ENCODE results near the gene KANSL1L.

KANSL1L gene

DNA sequence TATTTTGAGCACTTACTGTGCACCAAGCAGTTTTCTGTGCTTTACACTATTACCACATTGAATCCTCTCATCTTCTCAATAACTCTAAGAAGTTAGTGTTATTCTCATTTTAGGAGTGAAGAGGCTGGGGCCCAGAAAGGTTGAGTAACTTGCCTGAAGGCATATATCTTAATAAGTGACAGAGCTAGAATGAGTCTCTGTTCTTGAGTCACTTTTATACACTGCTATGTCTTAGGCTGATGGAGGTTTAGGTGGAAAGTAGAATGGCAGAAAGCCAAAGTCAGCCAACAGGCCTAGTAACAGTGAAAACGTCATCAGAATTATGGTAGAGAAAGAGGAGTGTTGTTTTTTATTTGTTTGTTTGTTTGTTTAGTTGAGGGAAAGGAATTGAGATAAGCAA lies 196.6 kb downstream of the KANSL1L start:
- H3K27ac ChIP-seq (ENCODE audit: low read depth, low read length, poor library complexity, severe bottlenecking): no peak overlapping the region
- H3K9ac ChIP-seq (ENCODE audit: low read length): no peak overlapping the region
- no peaks in the 10 kb centered on the region for H3K4me1 ChIP-seq (ENCODE audit: insufficient read depth, low read length, severe bottlenecking)
- H3K9me2 ChIP-seq (ENCODE audit: low read depth, low read length): no peaks in the 10 kb centered on the region
- no peaks in the 10 kb centered on the region for H3K79me2 ChIP-seq (ENCODE audit: insufficient read depth, low read length)
- no peak overlapping the region for H2AFZ ChIP-seq (ENCODE audit: low read length)
- no peak for TF ChIP-seq EZH2 (IDR thresholded peaks at IDR 0.05; ENCODE audit: borderline replicate concordance, low read length)
- no peak overlapping the region for H3K4me3 ChIP-seq (ENCODE audit: low read depth, low read length, poor library complexity, severe bottlenecking)
- no peaks in the 10 kb centered on the region for H3K9me3 ChIP-seq (ENCODE audit: low read length)
- H3K4me2 ChIP-seq (ENCODE audit: low read length): no peak overlapping the region
- no peaks in the 10 kb centered on the region for H4K20me1 ChIP-seq (ENCODE audit: insufficient read depth, low read length)
- no peaks in the 10 kb centered on the region for H3K36me3 ChIP-seq (ENCODE audit: insufficient read depth, low read length)
- no peaks in the 10 kb centered on the region for H3F3A ChIP-seq (ENCODE audit: insufficient read depth, low read length)
- H3K27me3 ChIP-seq (ENCODE audit: insufficient read depth, low read length): no peaks in the 10 kb centered on the region

DNA sequence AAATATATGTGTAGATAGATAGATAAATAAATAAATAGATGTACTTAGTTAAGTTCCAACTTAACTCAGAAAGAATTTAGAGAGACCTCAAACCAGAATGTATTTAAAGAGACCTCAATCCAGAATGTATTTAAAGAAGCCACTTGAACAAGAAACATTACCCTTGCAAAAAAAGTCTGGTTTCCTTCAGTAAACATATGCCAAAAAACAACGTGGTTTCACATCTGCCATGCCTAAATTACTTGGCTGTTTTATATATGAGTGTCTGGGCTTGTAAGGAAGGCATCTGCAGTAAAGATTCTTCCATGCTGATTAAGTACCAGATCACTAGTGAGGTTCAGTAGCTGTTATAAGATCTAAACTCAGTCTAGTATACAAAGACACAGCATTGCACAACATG lies 197.9 kb downstream of the KANSL1L start:
- H3K4me3 ChIP-seq (ENCODE audit: low read depth, low read length, poor library complexity, severe bottlenecking): no peak overlapping the region
- no peaks in the 10 kb centered on the region for H3K9me2 ChIP-seq (ENCODE audit: low read depth, low read length)
- TF ChIP-seq EZH2 (IDR thresholded peaks at IDR 0.05; ENCODE audit: borderline replicate concordance, low read length): no peak
- TF ChIP-seq, protein P1, sequence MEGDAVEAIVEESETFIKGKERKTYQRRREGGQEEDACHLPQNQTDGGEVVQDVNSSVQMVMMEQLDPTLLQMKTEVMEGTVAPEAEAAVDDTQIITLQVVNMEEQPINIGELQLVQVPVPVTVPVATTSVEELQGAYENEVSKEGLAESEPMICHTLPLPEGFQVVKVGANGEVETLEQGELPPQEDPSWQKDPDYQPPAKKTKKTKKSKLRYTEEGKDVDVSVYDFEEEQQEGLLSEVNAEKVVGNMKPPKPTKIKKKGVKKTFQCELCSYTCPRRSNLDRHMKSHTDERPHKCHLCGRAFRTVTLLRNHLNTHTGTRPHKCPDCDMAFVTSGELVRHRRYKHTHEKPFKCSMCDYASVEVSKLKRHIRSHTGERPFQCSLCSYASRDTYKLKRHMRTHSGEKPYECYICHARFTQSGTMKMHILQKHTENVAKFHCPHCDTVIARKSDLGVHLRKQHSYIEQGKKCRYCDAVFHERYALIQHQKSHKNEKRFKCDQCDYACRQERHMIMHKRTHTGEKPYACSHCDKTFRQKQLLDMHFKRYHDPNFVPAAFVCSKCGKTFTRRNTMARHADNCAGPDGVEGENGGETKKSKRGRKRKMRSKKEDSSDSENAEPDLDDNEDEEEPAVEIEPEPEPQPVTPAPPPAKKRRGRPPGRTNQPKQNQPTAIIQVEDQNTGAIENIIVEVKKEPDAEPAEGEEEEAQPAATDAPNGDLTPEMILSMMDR (IDR thresholded peaks at IDR 0.05; ENCODE audit: low read length): no peak
- no peaks in the 10 kb centered on the region for H3K9me3 ChIP-seq (ENCODE audit: low read length)
- H3K4me2 ChIP-seq (ENCODE audit: low read length): no peak overlapping the region
- no peak overlapping the region for H3K27ac ChIP-seq (ENCODE audit: low read depth, low read length, poor library complexity, severe bottlenecking)
- no peaks in the 10 kb centered on the region for H3K4me1 ChIP-seq (ENCODE audit: insufficient read depth, low read length, severe bottlenecking)
- no peaks in the 10 kb centered on the region for H3F3A ChIP-seq (ENCODE audit: insufficient read depth, low read length)
- no peak overlapping the region for H2AFZ ChIP-seq (ENCODE audit: low read length)
- H3K9ac ChIP-seq (ENCODE audit: low read length): no peak overlapping the region
- H4K20me1 ChIP-seq (ENCODE audit: insufficient read depth, low read length): no peaks in the 10 kb centered on the region
- no peaks in the 10 kb centered on the region for H3K27me3 ChIP-seq (ENCODE audit: insufficient read depth, low read length)
- no peaks in the 10 kb centered on the region for H3K36me3 ChIP-seq (ENCODE audit: insufficient read depth, low read length)
- no peaks in the 10 kb centered on the region for H3K79me2 ChIP-seq (ENCODE audit: insufficient read depth, low read length)

Measured in OCI-LY1 (cell line).